Spleen (tissue), 11 donors: ENCODE results near the gene AMN. TPM values are rescaled to one million over a fixed set of nuclear protein-coding genes. Genes with fewer than 3 reads are reported as not detected.

Source experiments
- DNase-seq: peaks from one replicate; pipeline ENCODE4 v3.0.0-alpha.2; 2020
- H3K27ac ChIP-seq, 8 donors: fragments of 200-600 bp; sonication (generic) in 7 of 8; 1 replicate in 4 of 8; 2 replicates in 4 of 8; pipeline versions ENCODE4 v1.5.0 to v1.8.0; 2016 to 2021; ENCODE audit warnings: inconsistent platforms in 4 of 8, mild to moderate bottlenecking in 4 of 8, moderate library complexity in 1 of 8
- H3K27me3 ChIP-seq, 7 donors: fragments of 200-600 bp; sonication (generic) in 6 of 7; replicated peaks in 1 of 7; 1 replicate in 4 of 7; 2 replicates in 3 of 7; pipeline versions ENCODE4 v1.5.0 to v1.8.0; 2016 to 2021; ENCODE audit warnings: inconsistent platforms in 3 of 7, mild to moderate bottlenecking in 1 of 7
- H3K36me3 ChIP-seq, 6 donors: fragments of 200-600 bp; sonication (generic) in 5 of 6; 1 replicate in 4 of 6; 2 replicates in 2 of 6; pipeline versions ENCODE4 v1.5.0 to v1.8.0; 2016 to 2021; ENCODE audit warnings: inconsistent platforms in 2 of 6
- H3K4me1 ChIP-seq, 6 donors: fragments of 200-600 bp; sonication (generic) in 5 of 6; 1 replicate in 3 of 6; 2 replicates in 3 of 6; pipeline versions ENCODE4 v1.5.0 to v1.8.0; 2016 to 2021; ENCODE audit warnings: inconsistent platforms in 3 of 6
- H3K4me3 ChIP-seq, 8 donors: fragments of 200-600 bp; sonication (generic) in 7 of 8; 1 replicate in 4 of 8; 2 replicates in 4 of 8; pipeline versions ENCODE4 v1.5.0 to v1.8.0; 2016 to 2021; ENCODE audit warnings: inconsistent platforms in 4 of 8, mild to moderate bottlenecking in 4 of 8, moderate library complexity in 2 of 8
- H3K9me3 ChIP-seq, 8 donors: fragments of 200-600 bp; sonication (generic) in 7 of 8; 1 replicate in 4 of 8; 2 replicates in 4 of 8; pipeline versions ENCODE4 v1.5.0 to v1.8.0; 2016 to 2021; ENCODE audit warnings: inconsistent platforms in 4 of 8
- POLR2A ChIP-seq, 3 donors: fragments of 450-650 bp; IDR thresholded peaks; one replicate each; pipeline ENCODE4 v1.5.1; 2017; ENCODE audit warnings: antibody characterized with exemption in 3 of 3, mild to moderate bottlenecking in 1 of 3
- POLR2AphosphoS5 ChIP-seq, 3 donors: sonication (generic); formaldehyde crosslinking; IDR thresholded peaks; one replicate each; pipeline ENCODE4 v1.5.1; 2017; ENCODE audit warnings: antibody characterized with exemption in 3 of 3
- WGBS, 5 donors: extraction: QIAGEN DNeasy Blood & Tissue Kit in 3 of 5; methylation state at CpG; one replicate each; pipeline versions ENCODE4 v1.1.5 to v1.1.7; 2013 to 2018; 5-methylcytosine and 5-hydroxymethylcytosine counted together
- intact Hi-C: fragments of 100-400 bp; cut with DNase I; formaldehyde crosslinking; loops from one replicate; pipeline ENCODE4 v1.15.0; 2023; ENCODE audit warnings: low total_unique reads
- polyA plus RNA-seq, 3 donors: library from polyadenylated mRNA; stranded (reverse); fragments of 200-250 nt; gene quantifications; one replicate each; pipeline ENCODE4 v1.2.1, GENCODE V29; 2013
- total RNA-seq, 7 donors: library from RNA; depleted of rRNA in 3 of 7; stranded (reverse); fragments of >200 nt in 3 of 7; fragmentation: NEBNext Ultra II Directional in 4 of 7; extraction: Animal tissue kit (Norgen Biotek cat#: 25700) in 4 of 7; gene quantifications; one replicate each; pipeline versions ENCODE4 v1.1.0 to v1.2.1, GENCODE V29; 2016 to 2021
- TF ChIP-seq, protein P1 (sequence below), 11 experiments: fragments of 200-600 bp in 7 of 11; fragments of 450-650 bp in 4 of 11; sonication (generic) in 4 of 11; IDR thresholded peaks in 8 of 11; conservative IDR thresholded peaks in 3 of 11; 1 replicate in 7 of 11; 2 replicates in 4 of 11; pipeline versions ENCODE4 v1.4.0 to v1.8.0; 2016 to 2021; ENCODE audit warnings: antibody characterized with exemption in 11 of 11, inconsistent platforms in 4 of 11, mild to moderate bottlenecking in 1 of 11
- donor health status: healthy with polysubstance abuse.
- donor health status: DM: no; HTN: no; CAD: no; lungs with moderate emphysema.
- donor health status: DM: no; HTN: no; CAD: no.
- donor health status: Bipolar disorder and iron deficiency.
- donor health status: healthy.
- donor health status: DM: no; HTN: no; CAD: no.
- donor health status: DM: yes; HTN: yes; CAD: no.

AMN gene
- total and polyA plus RNA-seq, 10 donors: 0.65 to 3.0 (median 2.2) TPM

DNA sequence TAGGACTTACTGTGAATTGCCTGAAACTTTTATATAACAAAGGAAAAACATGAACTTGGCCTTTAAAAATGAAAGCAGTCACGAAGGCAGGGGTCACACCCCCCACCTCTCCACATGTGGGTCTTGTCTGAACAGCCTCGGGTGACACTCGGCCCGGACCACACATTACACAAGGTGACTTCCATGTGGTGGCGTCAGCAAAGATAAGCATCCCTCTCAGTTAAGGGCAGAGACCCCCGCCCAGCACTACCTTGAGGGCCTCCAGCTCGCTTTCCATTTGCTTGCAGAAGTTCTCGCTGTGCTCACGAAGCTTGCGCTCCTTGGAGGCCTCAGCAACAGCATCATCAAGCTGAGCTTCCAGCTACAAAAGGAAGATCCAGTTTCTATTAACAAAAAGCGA, 47.4 kb downstream of the AMN start:
- 88 to 96% (median 93%) methylated on average over 8 to 11 of the region's 11 CpGs for whole genome bisulfite sequencing, 5 donors
- intact Hi-C loops: no loop called here
- Histone ChIP-seq H3K27ac (no peak overlapping the region), H3K27me3 (no peaks in the 10 kb centered on the region), H3K4me3 (no peak overlapping the region), H3K4me1 (no peaks in the 10 kb centered on the region), H3K9me3 (no peaks in the 10 kb centered on the region), H3K36me3 (peaks cover 0 to 100% (median 77%) of the 10 kb centered on the region in 6 donors)
- peak; percentile 61 for DNase-seq
- TF ChIP-seq POLR2A (IDR thresholded peaks at IDR 0.05) (no peak), POLR2AphosphoS5 (IDR thresholded peaks at IDR 0.05) (no peak)
- TF ChIP-seq, protein P1, sequence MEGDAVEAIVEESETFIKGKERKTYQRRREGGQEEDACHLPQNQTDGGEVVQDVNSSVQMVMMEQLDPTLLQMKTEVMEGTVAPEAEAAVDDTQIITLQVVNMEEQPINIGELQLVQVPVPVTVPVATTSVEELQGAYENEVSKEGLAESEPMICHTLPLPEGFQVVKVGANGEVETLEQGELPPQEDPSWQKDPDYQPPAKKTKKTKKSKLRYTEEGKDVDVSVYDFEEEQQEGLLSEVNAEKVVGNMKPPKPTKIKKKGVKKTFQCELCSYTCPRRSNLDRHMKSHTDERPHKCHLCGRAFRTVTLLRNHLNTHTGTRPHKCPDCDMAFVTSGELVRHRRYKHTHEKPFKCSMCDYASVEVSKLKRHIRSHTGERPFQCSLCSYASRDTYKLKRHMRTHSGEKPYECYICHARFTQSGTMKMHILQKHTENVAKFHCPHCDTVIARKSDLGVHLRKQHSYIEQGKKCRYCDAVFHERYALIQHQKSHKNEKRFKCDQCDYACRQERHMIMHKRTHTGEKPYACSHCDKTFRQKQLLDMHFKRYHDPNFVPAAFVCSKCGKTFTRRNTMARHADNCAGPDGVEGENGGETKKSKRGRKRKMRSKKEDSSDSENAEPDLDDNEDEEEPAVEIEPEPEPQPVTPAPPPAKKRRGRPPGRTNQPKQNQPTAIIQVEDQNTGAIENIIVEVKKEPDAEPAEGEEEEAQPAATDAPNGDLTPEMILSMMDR (IDR thresholded peaks at IDR 0.05 in 8 of 11, conservative IDR thresholded peaks at IDR 0.05 in 3 of 11): no peak

DNA sequence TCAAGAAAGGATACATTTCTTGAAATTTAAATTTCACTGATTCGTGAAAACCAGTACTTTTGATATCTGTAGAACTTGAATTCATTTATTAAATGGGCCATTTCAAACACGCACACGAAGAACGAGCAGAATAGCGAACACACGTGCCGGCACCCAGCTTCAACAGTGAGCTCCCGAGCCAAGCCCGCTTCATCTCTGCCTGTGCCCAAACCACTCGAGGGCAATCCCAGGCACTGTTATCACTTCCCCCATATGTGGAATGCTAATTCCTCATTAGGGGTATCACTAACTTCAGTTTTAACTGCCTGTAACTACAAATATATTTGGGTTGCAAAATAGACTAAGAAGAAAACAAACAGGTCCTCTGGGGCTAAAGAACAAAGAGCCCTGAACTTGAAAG, 48.0 kb downstream of the AMN start:
- Histone ChIP-seq H3K27me3 (no peaks in the 10 kb centered on the region), H3K27ac (no peak overlapping the region), H3K4me3 (no peak overlapping the region), H3K36me3 (peaks cover 0 to 100% (median 79%) of the 10 kb centered on the region in 6 donors), H3K9me3 (no peaks in the 10 kb centered on the region), H3K4me1 (no peaks in the 10 kb centered on the region)
- DNase-seq: peak; percentile 34
- intact Hi-C loops: no loop called here
- TF ChIP-seq, protein P1 (IDR thresholded peaks at IDR 0.05 in 8 of 11, conservative IDR thresholded peaks at IDR 0.05 in 3 of 11): no peak
- TF ChIP-seq POLR2A (IDR thresholded peaks at IDR 0.05): no peak
- no peak for TF ChIP-seq POLR2AphosphoS5 (IDR thresholded peaks at IDR 0.05)
- 87 to 93% (median 92%) methylated on average over 10 of the region's 10 CpGs for WGBS, 5 donors

DNA sequence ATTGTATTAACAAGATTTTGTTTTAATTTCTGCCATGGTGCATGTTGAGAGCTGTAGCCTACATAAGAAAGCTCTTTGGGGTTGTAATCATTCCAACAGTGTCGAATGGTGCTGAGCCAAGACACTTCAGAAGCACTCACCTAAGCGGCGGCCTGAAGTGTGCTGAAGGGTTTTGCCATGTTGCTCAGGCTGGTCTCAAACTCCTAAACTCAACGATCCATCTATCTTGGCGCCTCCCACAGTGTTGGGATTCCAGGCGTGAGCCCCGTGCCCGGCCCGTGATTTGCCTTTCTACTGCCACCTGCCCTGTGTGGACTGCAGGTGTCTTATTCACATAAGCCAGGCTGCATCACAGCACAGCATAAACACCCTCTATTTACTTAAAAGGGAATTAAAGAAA, 48.9 kb downstream of the AMN start:
- H3K36me3 ChIP-seq: peaks cover 0 to 100% (median 78%) of the 10 kb centered on the region in 6 donors

DNA sequence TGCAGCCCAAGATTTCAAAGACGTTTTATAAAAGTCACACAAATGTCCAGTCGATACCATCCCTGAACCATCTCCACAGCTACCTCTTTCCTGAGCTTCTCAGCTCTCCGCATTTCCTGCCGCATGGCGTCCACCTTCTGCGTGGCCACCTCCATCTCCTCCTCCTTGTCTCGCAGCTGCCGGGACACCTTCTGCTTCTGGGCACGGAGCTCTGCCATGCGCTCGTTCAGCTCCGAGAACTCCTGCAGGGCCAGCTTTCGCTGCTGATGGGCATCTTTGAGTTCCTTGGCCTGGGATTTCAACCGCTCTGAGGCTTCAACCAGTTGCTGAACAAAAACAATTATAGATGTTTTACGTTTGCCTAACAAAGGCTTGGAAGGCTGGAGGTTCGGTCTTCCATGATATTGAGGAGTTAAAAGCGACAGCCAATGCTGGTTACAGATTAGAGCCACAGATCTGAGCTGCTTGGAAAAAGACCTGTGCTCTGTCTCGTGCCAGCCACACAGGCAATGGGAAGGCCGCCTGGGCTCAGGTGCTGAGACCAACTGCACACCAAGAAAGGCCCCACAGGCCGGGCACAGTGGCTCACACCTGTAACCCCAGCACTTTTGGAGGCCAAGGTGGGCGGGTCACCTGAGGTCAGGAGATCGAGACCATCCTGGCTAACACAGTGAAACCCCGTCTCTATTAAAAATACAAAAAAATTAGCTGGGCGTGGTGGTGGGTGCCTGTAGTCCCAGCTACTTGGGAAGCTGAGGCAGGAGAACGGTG, 49.6 kb downstream of the AMN start:
- Histone ChIP-seq H3K36me3 (peaks cover 0 to 100% (median 76%) of the 10 kb centered on the region in 6 donors), H3K27me3 (no peaks in the 10 kb centered on the region), H3K4me3 (no peak overlapping the region), H3K27ac (no peak overlapping the region), H3K9me3 (no peaks in the 10 kb centered on the region), H3K4me1 (no peaks in the 10 kb centered on the region)
- 91 to 97% (median 94%) methylated on average over 25 of the region's 25 CpGs for WGBS, 5 donors
- intact Hi-C loops: no loop called here
- DNase-seq: peak; percentile 55
- TF ChIP-seq POLR2AphosphoS5 (IDR thresholded peaks at IDR 0.05): no peak

More for the DNA sequence above, 48.9 kb downstream of the AMN start:
- Histone ChIP-seq H3K27me3 (no peaks in the 10 kb centered on the region), H3K9me3 (no peaks in the 10 kb centered on the region), H3K27ac (no peak overlapping the region), H3K4me3 (no peak overlapping the region), H3K4me1 (no peaks in the 10 kb centered on the region)
- TF ChIP-seq, protein P1 (IDR thresholded peaks at IDR 0.05 in 8 of 11, conservative IDR thresholded peaks at IDR 0.05 in 3 of 11): no peak
- TF ChIP-seq POLR2A (IDR thresholded peaks at IDR 0.05) (no peak), POLR2AphosphoS5 (IDR thresholded peaks at IDR 0.05) (no peak)
- WGBS, 5 donors: 94 to 96% (median 95%) methylated on average over 9 of the region's 9 CpGs
- DNase-seq: peak; percentile 17
- intact Hi-C loops: no loop called here
